Parathyroid adenoma (tissue), 2 donors: ENCODE results near the gene ATP6V1G2.

Experiments used
- H2AFZ ChIP-seq: fragments of 300-600 bp; sonication (generic); one replicate; pipeline ENCODE4 v1.7.0; 2017; ENCODE audit warnings: antibody characterized with exemption, mild to moderate bottlenecking
- H3K27ac ChIP-seq: fragments of 300-600 bp; sonication (generic); one replicate; pipeline ENCODE4 v1.7.0; 2017
- H3K27me3 ChIP-seq: fragments of 300-600 bp; sonication (generic); one replicate; pipeline ENCODE4 v1.7.0; 2017; ENCODE audit warnings: low read length; ENCODE audit not compliant: control insufficient read depth, insufficient read depth
- H3K36me3 ChIP-seq: fragments of 300-600 bp; sonication (generic); one replicate; pipeline ENCODE4 v1.7.0; 2017; ENCODE audit warnings: low read length; ENCODE audit not compliant: control insufficient read depth, insufficient read depth
- H3K4me1 ChIP-seq: fragments of 300-600 bp; sonication (generic); one replicate; pipeline ENCODE4 v1.7.0; 2017; ENCODE audit warnings: control low read depth
- H3K4me2 ChIP-seq: fragments of 300-600 bp; sonication (generic); one replicate; pipeline ENCODE4 v1.7.0; 2017; ENCODE audit warnings: low read length
- H3K4me3 ChIP-seq: fragments of 300-600 bp; sonication (generic); one replicate; pipeline ENCODE4 v1.7.0; 2017; ENCODE audit warnings: low read depth, low read length
- H3K79me2 ChIP-seq: fragments of 300-600 bp; sonication (generic); one replicate; pipeline ENCODE4 v1.7.0; 2017; ENCODE audit warnings: control low read depth
- H3K9ac ChIP-seq: fragments of 300-600 bp; sonication (generic); one replicate; pipeline ENCODE4 v1.7.0; 2017; ENCODE audit warnings: mild to moderate bottlenecking
- H3K9me3 ChIP-seq: fragments of 300-600 bp; sonication (generic); one replicate; pipeline ENCODE4 v1.7.0; 2017; ENCODE audit warnings: low read length; ENCODE audit not compliant: control insufficient read depth
- CTCF ChIP-seq: fragments of 300-600 bp; sonication (generic); IDR thresholded peaks from one replicate; pipeline ENCODE4 v1.7.0; 2017; ENCODE audit warnings: antibody characterized with exemption, mild to moderate bottlenecking
- donor health status: primary hyperparathyroidism.

Gene ATP6V1G2

DNA sequence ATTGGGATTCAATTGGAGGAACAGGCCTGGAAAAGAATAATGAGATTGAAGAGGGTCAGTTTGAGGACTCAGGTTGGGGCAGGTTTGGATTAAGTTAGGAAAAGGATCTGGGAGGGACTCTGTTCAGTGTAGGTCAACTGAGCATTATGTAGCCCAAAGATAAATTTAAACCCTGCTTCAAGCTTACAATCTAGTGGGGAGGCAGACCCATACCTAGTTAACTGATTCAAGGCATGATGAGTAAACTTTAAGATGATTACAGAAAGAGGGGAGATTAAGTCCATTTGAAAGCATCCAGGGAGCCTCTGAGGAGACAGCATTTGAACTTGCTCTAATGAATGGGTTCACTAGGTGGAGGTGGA is 14.3 kb upstream of the ATP6V1G2 start:
- H3K27ac ChIP-seq = peak overlapping the region; percentile 45
- H3K9me3 ChIP-seq = no peaks in the 10 kb centered on the region
- H3K27me3 ChIP-seq = no peaks in the 10 kb centered on the region
- no peak for TF ChIP-seq CTCF
- no peak overlapping the region for H3K9ac ChIP-seq
- no peak overlapping the region for H2AFZ ChIP-seq
- no peaks in the 10 kb centered on the region for H3K36me3 ChIP-seq
- no peaks in the 10 kb centered on the region for H3K4me1 ChIP-seq
- H3K4me2 ChIP-seq = no peak overlapping the region
- H3K79me2 ChIP-seq = peaks cover 2% of the 10 kb centered on the region
- no peak overlapping the region for H3K4me3 ChIP-seq

DNA sequence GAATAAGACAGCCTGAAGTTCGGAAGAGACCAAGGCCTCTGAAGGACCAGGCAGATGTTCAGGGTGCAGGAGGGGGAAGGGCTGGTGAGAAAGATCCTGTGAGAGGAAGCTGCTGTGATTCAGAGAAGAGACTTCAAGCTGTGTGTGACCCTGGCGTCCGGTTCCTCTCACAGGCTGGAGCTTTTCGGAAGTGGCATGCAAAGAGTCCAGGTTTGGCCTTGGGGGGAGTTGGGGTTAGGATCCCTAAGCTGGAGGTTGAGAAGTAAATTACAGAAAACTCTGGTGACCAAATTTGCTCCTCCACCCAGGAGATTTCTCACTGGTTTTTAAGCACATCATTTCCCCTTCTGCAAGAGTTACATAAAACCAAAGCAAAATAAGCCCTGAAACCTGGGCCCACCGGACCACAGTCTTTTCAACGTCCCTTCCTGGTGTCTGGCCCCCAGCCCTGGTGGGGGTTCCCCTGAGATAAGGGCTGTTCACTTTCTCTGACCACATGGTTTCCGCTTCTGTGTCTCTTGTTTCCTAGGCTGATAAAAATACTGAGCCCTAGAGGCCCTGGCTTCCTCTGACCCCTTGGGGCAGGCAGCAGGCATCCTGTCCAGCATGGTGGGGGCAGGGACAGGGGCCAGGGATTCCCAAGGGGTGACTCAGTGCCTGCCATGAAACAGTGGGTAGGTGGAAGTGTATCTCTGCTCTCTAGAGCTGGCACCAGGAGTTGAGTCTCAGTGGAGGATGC is 13.7 kb upstream of the ATP6V1G2 start:
- Histone ChIP-seq H3K9ac (no peak overlapping the region), H3K79me2 (peaks cover 2% of the 10 kb centered on the region), H3K4me1 (no peaks in the 10 kb centered on the region), H3K36me3 (no peaks in the 10 kb centered on the region), H3K27me3 (no peaks in the 10 kb centered on the region), H3K4me2 (no peak overlapping the region), H3K27ac (peak overlapping the region; percentile 45), H3K4me3 (no peak overlapping the region), H3K9me3 (no peaks in the 10 kb centered on the region), H2AFZ (no peak overlapping the region)
- no peak for TF ChIP-seq CTCF

GRCh38 chr6:31559606-31559957 is 13.2 kb upstream of the ATP6V1G2 start:
- TF ChIP-seq CTCF = no peak
- Histone ChIP-seq H3K9me3 (no peaks in the 10 kb centered on the region), H3K4me1 (no peaks in the 10 kb centered on the region), H3K27ac (peak overlapping the region; percentile 45), H3K4me2 (no peak overlapping the region), H2AFZ (no peak overlapping the region), H3K9ac (no peak overlapping the region), H3K36me3 (no peaks in the 10 kb centered on the region), H3K4me3 (no peak overlapping the region), H3K27me3 (no peaks in the 10 kb centered on the region), H3K79me2 (peaks cover 2% of the 10 kb centered on the region)

DNA sequence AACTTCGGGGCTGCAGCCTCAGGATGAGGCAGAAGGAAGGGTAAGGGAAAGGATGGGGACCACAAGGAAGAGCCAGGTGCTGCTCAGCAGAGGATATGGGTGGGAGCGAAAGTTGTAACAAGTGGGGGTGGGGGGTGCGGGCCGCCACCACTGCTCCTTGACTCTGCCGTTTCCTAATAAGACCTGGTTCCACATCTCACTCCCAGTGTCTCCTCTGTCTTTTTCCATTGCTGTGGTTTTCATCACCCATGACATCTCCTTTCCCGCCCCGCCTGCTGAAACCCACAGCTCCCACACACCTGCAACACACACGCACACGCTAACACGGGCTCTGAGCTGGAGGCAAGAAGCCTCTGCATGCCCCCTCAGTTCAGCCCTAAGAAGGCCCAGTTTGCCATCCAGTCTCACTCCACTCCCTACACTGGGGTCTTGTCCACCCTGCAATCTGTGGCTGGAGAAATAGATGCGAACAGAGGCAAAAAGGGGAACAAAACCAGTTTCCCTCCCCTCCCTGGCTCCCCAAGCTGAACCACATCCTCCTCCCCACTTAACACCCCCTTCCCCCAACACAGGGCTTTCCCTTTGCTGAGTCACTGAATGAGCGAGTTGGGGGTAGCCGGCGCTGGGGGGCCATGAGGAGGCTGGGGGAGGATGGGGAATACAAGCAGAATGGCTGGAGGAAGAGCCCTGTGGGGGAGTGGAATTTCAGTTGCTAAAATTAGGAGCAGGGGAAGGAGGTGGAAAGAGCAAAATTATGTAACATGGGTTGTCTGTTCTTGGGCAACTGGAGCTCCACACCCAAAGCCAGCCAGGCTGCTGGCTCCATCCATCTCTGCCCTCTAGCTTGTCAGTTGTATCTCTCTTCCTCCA is 12.5 kb upstream of the ATP6V1G2 start:
- Histone ChIP-seq H3K9me3 (no peaks in the 10 kb centered on the region), H3K4me2 (no peak overlapping the region), H2AFZ (no peak overlapping the region), H3K36me3 (no peaks in the 10 kb centered on the region), H3K4me3 (no peak overlapping the region), H3K9ac (no peak overlapping the region), H3K79me2 (peaks cover 2% of the 10 kb centered on the region), H3K27me3 (no peaks in the 10 kb centered on the region), H3K27ac (peak overlapping the region; percentile 45), H3K4me1 (no peaks in the 10 kb centered on the region)
- TF ChIP-seq CTCF = no peak
